Activated T-helper 17 cell treated with anti-CD3 and anti-CD28 coated beads, Interleukin-2, amount 50 U/mL, for 72 hours (primary cell): ENCODE measurements around the gene HOXC12. TPM values are rescaled to one million over a fixed set of nuclear protein-coding genes. Genes with fewer than 3 reads are reported as not detected.

Experiments used
- ATAC-seq: fragments of 150-1000 bp; cut with Tn5 transposase; replicated peaks from 2 replicates; pipeline ENCODE4 v1.10.0; 2021; ENCODE audit warnings: mild to moderate bottlenecking, moderate library complexity
- H3K27ac Mint-ChIP-seq: one replicate; pipeline ENCODE4 v1.8.0; 2022; ENCODE audit warnings: mixed read lengths
- H3K27me3 Mint-ChIP-seq: one replicate; pipeline ENCODE4 v1.8.0; 2022; ENCODE audit warnings: mixed read lengths
- H3K36me3 Mint-ChIP-seq: one replicate; pipeline ENCODE4 v1.8.0; 2022; ENCODE audit warnings: low read depth, mild to moderate bottlenecking, mixed read lengths
- H3K4me1 Mint-ChIP-seq: one replicate; pipeline ENCODE4 v1.8.0; 2022; ENCODE audit warnings: mixed read lengths
- H3K4me3 Mint-ChIP-seq: one replicate; pipeline ENCODE4 v1.8.0; 2022; ENCODE audit warnings: mild to moderate bottlenecking, mixed read lengths
- H3K9me3 Mint-ChIP-seq: one replicate; pipeline ENCODE4 v1.8.0; 2022; ENCODE audit warnings: mixed read lengths
- total RNA-seq, 2 donors: library from RNA; stranded (reverse); gene quantifications; one replicate each; pipeline ENCODE4 v1.2.3, GENCODE V29; 2022

HOXC12 gene
- total RNA-seq, 2 donors from 2014 or later: not detected

DNA sequence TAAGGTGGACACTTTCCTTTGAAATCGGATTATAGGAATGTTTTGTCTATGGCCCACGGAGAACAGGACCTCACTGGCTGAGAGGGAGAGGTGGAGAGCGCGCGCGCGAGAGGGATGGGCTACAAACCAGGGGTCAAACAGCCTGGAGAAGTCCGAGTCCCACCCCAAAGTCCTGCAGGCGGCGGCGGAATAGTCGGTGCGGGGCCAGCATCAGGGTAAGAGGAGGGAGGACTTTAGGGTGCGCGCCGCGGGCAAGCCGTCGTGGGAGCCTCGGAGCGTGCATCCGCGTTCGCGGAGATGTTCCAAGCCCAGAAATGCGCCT, 50.8 kb downstream of the HOXC12 start:
- Mint-ChIP-seq H3K36me3 (no peaks in the 10 kb centered on the region), H3K4me3 (peak overlapping the region; percentile 65), H3K27me3 (peaks cover 81% of the 10 kb centered on the region), H3K27ac (no peak overlapping the region), H3K9me3 (no peaks in the 10 kb centered on the region), H3K4me1 (peaks cover 4% of the 10 kb centered on the region)
- no peak for ATAC-seq

DNA sequence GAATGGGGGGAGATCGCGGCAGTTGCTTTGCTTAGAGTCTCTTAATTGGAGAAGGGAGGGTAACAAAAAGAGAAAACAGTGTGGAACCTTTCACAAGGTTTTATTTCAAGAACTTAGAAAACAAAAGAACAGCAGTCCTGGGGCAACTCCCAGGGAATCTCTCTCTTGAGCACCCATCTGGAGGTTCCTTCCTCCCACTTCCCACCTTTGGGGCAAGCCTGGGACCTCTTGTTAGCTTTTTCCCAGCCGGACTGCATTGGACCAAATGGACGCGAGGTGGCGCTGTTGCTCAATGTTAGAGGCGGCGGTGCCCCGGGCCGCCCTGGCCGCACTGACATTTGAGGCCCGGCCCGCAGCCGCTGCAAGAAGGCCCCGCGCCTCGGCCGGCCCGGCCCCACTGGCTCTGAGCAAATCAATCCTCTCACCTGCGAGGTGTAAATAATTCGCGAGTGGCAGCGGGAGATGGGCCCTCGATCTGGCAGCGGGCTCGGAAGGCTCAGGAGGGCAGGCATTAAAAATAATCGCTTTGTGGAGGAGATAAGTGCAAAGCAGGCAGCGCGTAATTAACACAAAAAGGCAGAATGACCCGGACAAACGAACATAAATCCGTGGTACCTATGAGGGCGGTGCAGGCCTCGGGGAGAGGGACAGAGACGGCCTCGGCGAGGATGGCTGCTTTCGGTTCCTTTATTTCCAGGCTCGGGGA, 51.3 kb downstream of the HOXC12 start:
- H3K4me1 Mint-ChIP-seq: peaks cover 6% of the 10 kb centered on the region
- H3K9me3 Mint-ChIP-seq: no peaks in the 10 kb centered on the region
- no peak overlapping the region for H3K27ac Mint-ChIP-seq
- peaks cover 84% of the 10 kb centered on the region for H3K27me3 Mint-ChIP-seq
- peak overlapping the region; percentile 65 for H3K4me3 Mint-ChIP-seq
- H3K36me3 Mint-ChIP-seq: no peaks in the 10 kb centered on the region
- ATAC-seq: peak; percentile 84

DNA sequence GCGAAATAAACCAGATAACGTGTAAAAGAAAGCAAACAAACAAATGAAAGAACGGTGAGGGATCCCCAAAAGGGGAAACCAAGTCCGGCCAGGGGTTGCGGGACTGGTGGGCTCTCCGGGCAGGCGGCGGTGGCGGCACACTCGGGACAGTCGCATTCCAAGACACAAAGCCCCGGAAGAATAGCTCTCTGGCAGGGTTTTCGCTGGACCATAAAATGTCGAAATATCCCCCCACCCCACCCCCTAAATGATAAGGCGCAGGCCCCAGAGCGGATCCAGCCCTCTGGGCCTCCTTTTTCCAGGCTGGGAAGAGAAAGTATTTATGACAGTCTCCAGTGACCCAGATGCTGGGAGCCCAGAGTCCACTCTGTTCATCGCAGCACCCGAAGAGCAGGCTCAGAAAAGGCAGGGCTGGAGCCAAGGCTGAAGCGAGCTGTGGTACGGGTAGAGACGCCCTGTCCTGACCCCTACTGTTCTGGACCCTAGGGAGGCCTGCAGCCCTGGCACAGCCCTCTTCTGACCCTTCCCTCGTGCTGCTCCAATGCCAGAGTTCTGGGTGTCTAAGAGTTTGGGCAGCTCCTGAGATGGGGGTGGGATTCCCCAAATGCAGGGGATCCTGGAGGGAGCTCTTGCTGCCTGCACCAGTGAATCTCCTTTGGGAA, 52.0 kb downstream of the HOXC12 start:
- H3K27me3 Mint-ChIP-seq: peaks cover 84% of the 10 kb centered on the region
- ATAC-seq: no peak
- no peaks in the 10 kb centered on the region for H3K36me3 Mint-ChIP-seq
- H3K4me3 Mint-ChIP-seq: peak overlapping the region; percentile 65
- no peaks in the 10 kb centered on the region for H3K9me3 Mint-ChIP-seq
- peaks cover 13% of the 10 kb centered on the region for H3K4me1 Mint-ChIP-seq
- no peak overlapping the region for H3K27ac Mint-ChIP-seq

DNA sequence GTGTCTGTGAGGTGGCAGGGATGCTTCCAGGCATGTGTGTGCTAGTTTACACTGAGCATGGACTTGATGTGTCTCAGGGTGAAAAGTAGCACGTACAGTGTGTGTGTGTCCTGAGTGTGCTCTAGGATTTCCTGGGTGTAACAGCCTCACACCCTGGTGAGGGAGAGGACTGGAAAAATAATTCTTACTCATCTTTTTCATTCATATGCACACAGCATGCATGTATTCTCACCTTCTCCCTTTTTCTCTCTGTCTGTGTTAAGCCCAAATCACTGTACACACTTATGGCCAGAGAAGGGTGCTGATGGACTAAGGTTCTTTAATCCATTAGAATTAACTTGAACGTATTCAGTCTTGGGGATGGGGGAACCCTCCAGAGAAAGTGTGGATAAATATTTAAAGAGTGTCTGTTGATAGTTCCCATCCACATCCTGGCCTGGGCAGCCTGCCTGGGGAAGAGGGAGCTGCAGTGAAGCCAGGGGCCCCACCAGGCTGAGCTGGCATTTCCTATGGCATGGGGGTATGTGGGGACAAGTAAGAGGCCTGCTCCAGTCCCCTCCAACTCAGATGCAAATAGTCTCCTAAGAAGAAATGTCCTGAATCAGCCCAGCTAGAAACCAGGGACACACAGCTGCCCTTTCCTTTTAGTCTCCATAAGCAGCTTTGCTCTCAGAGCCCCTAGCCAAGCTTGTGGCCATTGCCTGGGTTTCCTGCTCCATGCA, 53.0 kb downstream of the HOXC12 start:
- ATAC-seq: no peak
- Mint-ChIP-seq H3K4me3 (no peak overlapping the region), H3K27me3 (peaks cover 84% of the 10 kb centered on the region), H3K27ac (no peak overlapping the region), H3K9me3 (no peaks in the 10 kb centered on the region), H3K4me1 (peaks cover 13% of the 10 kb centered on the region), H3K36me3 (no peaks in the 10 kb centered on the region)

DNA sequence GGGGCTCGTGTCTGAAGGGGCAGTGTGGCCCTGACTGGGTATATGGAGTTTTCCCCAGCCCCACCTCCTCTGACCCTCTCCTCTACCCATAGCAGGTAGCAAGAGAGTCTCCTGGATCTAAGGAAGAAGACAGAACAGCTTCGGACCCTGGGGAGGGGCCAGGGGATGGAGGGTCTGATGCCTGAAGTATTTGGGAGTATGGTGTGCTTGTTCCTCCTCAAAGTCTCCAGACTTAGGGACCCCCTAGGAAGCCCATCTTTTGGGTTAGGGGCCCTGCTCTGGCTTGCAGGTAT, 53.5 kb downstream of the HOXC12 start:
- Mint-ChIP-seq H3K4me3 (peak overlapping the region; percentile 20), H3K9me3 (no peaks in the 10 kb centered on the region), H3K27me3 (peaks cover 84% of the 10 kb centered on the region), H3K4me1 (peaks cover 13% of the 10 kb centered on the region), H3K36me3 (no peaks in the 10 kb centered on the region), H3K27ac (no peak overlapping the region)
- ATAC-seq: no peak

Other genes starting within 250 kb of the HOXC12 start
- 100 to 1,000 TPM in 1 of 2 donors, 10 to 100 TPM in 1; 29.6 to 118 TPM for gene CALCOCO1, start 227.5 kb upstream of the HOXC12 start, total RNA-seq
- gene CISTR, start 202.9 kb upstream of the HOXC12 start, total RNA-seq: not detected
- not detected for gene HOXC13, start 16.1 kb upstream of the HOXC12 start, total RNA-seq
- not detected for gene HOXC11, start 18.2 kb downstream of the HOXC12 start, total RNA-seq
- not detected for gene HOTAIR, start 20.1 kb downstream of the HOXC12 start, total RNA-seq
- not detected for gene HOXC10, start 30.2 kb downstream of the HOXC12 start, total RNA-seq
- not detected for gene HOXC9, start 45.3 kb downstream of the HOXC12 start, total RNA-seq
- not detected for gene HOXC8, start 54.1 kb downstream of the HOXC12 start, total RNA-seq
- not detected for gene HOXC6, start 73.5 kb downstream of the HOXC12 start, total RNA-seq
- not detected for gene HOXC5, start 78.1 kb downstream of the HOXC12 start, total RNA-seq
- gene HOXC4, start 98.9 kb downstream of the HOXC12 start, total RNA-seq: under 1 TPM in 1 of 2 donors, not detected in 1; 0.16 TPM
- gene SMUG1, start 234.1 kb downstream of the HOXC12 start, total RNA-seq: 10 to 100 TPM; 24.2 to 28.7 TPM